A549 (cell line): Measurements from ENCODE around the gene ALDH16A1.

Source experiments
- CEBPB ChIP-seq, 2 experiments: fragments of >200 bp in 1 of 2; sonication (Bioruptor Twin) in 1 of 2; formaldehyde crosslinking in 1 of 2; IDR thresholded peaks; 2 replicates each; pipeline ENCODE4 v1.6.1; 2012 to 2016
- CHD2 ChIP-seq: fragments of 150-350 bp; IDR thresholded peaks from 2 replicates; pipeline ENCODE4 v1.6.1; 2014; ENCODE audit warnings: low read length; ENCODE audit not compliant: partially characterized antibody
- CTCF ChIP-seq: fragments of >200 bp; sonication (Bioruptor Twin); formaldehyde crosslinking; IDR thresholded peaks from 3 replicates; pipeline ENCODE4 v1.5.1; 2016
- EP300 ChIP-seq, 2 experiments: fragments of >200 bp; sonication (Bioruptor Twin); formaldehyde crosslinking; IDR thresholded peaks; 2 replicates in 1 of 2; 3 replicates in 1 of 2; pipeline ENCODE4 v1.6.1; 2016 to 2017
- POLR2A ChIP-seq: IDR thresholded peaks from 2 replicates; pipeline ENCODE4 v1.6.1; 2012; ENCODE audit warnings: mild to moderate bottlenecking, low read length

GRCh38 chr19:49486710-49487276 lies 33.8 kb downstream of the ALDH16A1 start:
- TF ChIP-seq CTCF (no peak), POLR2A (no peak), CHD2 (no peak), CEBPB (IDR thresholded peaks at IDR 0.05) (no peak), EP300 (IDR thresholded peaks at IDR 0.05) (no peak)
